IMR-90 (cell line): Measurements from ENCODE around the gene OTUB2. TPM values are rescaled to one million over a fixed set of nuclear protein-coding genes. Genes with fewer than 3 reads are reported as not detected.

Source experiments
- ATAC-seq: fragments of 200-7000 bp; cut with Tn5 transposase; 2 replicates; pipeline ENCODE4 v1.9.1; 2020; ENCODE audit warnings: low read depth, mild to moderate bottlenecking, moderate library complexity
- BruUV-seq: library from RNA; stranded (reverse); fragments of 400-500 nt; replicated peaks from 2 replicates; lab custom pipeline; 2021; lab: Mats Ljungman, UMichigan
- CTCF ChIA-PET: fragments of 300-600 bp; formaldehyde crosslinking; extraction: SDS; loops from one replicate; lab custom pipeline; 2021; ENCODE audit warnings: antibody characterized with exemption; lab: Yijun Ruan, JAX
- POLR2A ChIA-PET: fragments of 300-600 bp; sonication (Branson Sonifier 250); formaldehyde crosslinking; loops from one replicate; lab custom pipeline; 2022; ENCODE audit warnings: antibody characterized with exemption; ENCODE audit not compliant: unreplicated experiment; lab: Charles Lee
- DNase-seq: peaks from one replicate; pipeline ENCODE4 v3.0.0; 2013
- H2AFZ ChIP-seq: replicated peaks from 2 replicates; pipeline ENCODE3; 2013; ENCODE audit warnings: low read length, mild to moderate bottlenecking; ENCODE audit not compliant: poor library complexity
- H2AK5ac ChIP-seq: 2 replicates; pipeline ENCODE4 v1.6.1; 2013; ENCODE audit warnings: low read depth, low read length, inconsistent platforms
- H2AK9ac ChIP-seq: replicated peaks from 2 replicates; pipeline ENCODE3; 2013; ENCODE audit warnings: mild to moderate bottlenecking, low read depth, low read length, moderate library complexity; ENCODE audit not compliant: poor library complexity
- H2BK120ac ChIP-seq: 2 replicates; pipeline ENCODE4 v1.6.1; 2013; ENCODE audit warnings: low read depth, low read length, inconsistent platforms
- H2BK15ac ChIP-seq: 3 replicates; pipeline ENCODE4 v1.6.1; 2013; ENCODE audit warnings: low read depth, low read length, inconsistent platforms
- H2BK20ac ChIP-seq: 2 replicates; pipeline ENCODE4 v1.6.1; 2013; ENCODE audit warnings: low read depth, mild to moderate bottlenecking, inconsistent platforms, low read length, moderate library complexity
- H2BK5ac ChIP-seq: 2 replicates; pipeline ENCODE4 v1.6.1; 2013; ENCODE audit warnings: mild to moderate bottlenecking, low read depth, low read length, inconsistent platforms; ENCODE audit not compliant: poor library complexity, severe bottlenecking
- H3K14ac ChIP-seq: replicated peaks from 2 replicates; pipeline ENCODE4 v1.6.1; 2013; ENCODE audit warnings: low read depth, low read length, inconsistent platforms
- H3K18ac ChIP-seq: 2 replicates; pipeline ENCODE4 v1.6.1; 2013; ENCODE audit warnings: low read depth, low read length, control low read depth
- H3K23ac ChIP-seq: 2 replicates; pipeline ENCODE4 v1.6.1; 2013; ENCODE audit warnings: low read depth, low read length, inconsistent platforms
- H3K27ac ChIP-seq: 2 replicates; pipeline ENCODE4 v1.5.1; 2013; ENCODE audit warnings: mild to moderate bottlenecking, control low read depth, low read length; ENCODE audit not compliant: insufficient read depth
- H3K27me3 ChIP-seq: 2 replicates; pipeline ENCODE4 v1.6.1; 2013; ENCODE audit warnings: low read length; ENCODE audit not compliant: control insufficient read depth, insufficient read depth
- H3K36me3 ChIP-seq: 2 replicates; pipeline ENCODE4 v1.6.1; 2013; ENCODE audit warnings: low read length, mixed read lengths; ENCODE audit not compliant: control insufficient read depth, insufficient read depth
- H3K4ac ChIP-seq: 2 replicates; pipeline ENCODE4 v1.6.1; 2013; ENCODE audit warnings: low read depth, low read length, inconsistent platforms
- H3K4me1 ChIP-seq: 2 replicates; pipeline ENCODE4 v1.6.1; 2013; ENCODE audit warnings: low read length, mixed read lengths; ENCODE audit not compliant: control insufficient read depth, insufficient read depth
- H3K4me2 ChIP-seq: 2 replicates; pipeline ENCODE4 v1.6.1; 2013; ENCODE audit warnings: low read depth, mild to moderate bottlenecking, control low read depth, low read length, moderate library complexity
- H3K4me3 ChIP-seq: 2 replicates; pipeline ENCODE4 v1.5.1; 2013; ENCODE audit warnings: low read depth, mild to moderate bottlenecking, control low read depth, low read length, moderate library complexity; ENCODE audit not compliant: insufficient read depth
- H3K56ac ChIP-seq: 2 replicates; pipeline ENCODE4 v1.6.1; 2013; ENCODE audit warnings: low read length, inconsistent platforms; ENCODE audit not compliant: insufficient read depth; ENCODE audit errors: extremely low read depth
- H3K79me1 ChIP-seq, 2 experiments: 2 replicates each; pipeline ENCODE4 v1.6.1; 2013; ENCODE audit warnings: low read length in 2 of 2, inconsistent platforms in 1 of 2, low read depth in 1 of 2
- H3K9ac ChIP-seq: 2 replicates; pipeline ENCODE4 v1.6.1; 2013; ENCODE audit warnings: low read depth, low read length, control low read depth
- H3K9me1 ChIP-seq: 2 replicates; pipeline ENCODE4 v1.6.1; 2013; ENCODE audit warnings: low read length, inconsistent platforms; ENCODE audit not compliant: insufficient read depth
- H3K9me3 ChIP-seq: 2 replicates; pipeline ENCODE4 v1.6.1; 2013; ENCODE audit warnings: low read length; ENCODE audit not compliant: control insufficient read depth, insufficient read depth
- H4K20me1 ChIP-seq: 2 replicates; pipeline ENCODE4 v1.6.1; 2013; ENCODE audit warnings: low read length, inconsistent platforms; ENCODE audit not compliant: insufficient read depth
- H4K5ac ChIP-seq: 2 replicates; pipeline ENCODE4 v1.6.1; 2013; ENCODE audit warnings: mild to moderate bottlenecking, low read depth, low read length, control low read depth
- H4K8ac ChIP-seq, 2 experiments: 2 replicates each; pipeline ENCODE4 v1.6.1; 2013; ENCODE audit warnings: low read depth in 2 of 2, low read length in 2 of 2, control low read depth in 1 of 2, inconsistent platforms in 1 of 2
- H4K91ac ChIP-seq: 2 replicates; pipeline ENCODE4 v1.6.1; 2013; ENCODE audit warnings: low read depth, low read length, inconsistent platforms; ENCODE audit not compliant: insufficient read depth
- CEBPB ChIP-seq: IDR thresholded peaks from 2 replicates; pipeline ENCODE4 v1.6.1; 2012; ENCODE audit warnings: low read depth, low read length, improper control_type of control experiment
- RAD21 ChIP-seq: IDR thresholded peaks from 2 replicates; pipeline ENCODE4 v1.6.1; 2012; ENCODE audit warnings: low read length, improper control_type of control experiment
- WGBS, 2 experiments: methylation state at CpG; one replicate each; pipeline versions ENCODE4 v1.1.5 to v1.1.7; 2013; ENCODE audit warnings: missing lambda C conversion rate in 2 of 2; ENCODE audit not compliant: insufficient read length in 1 of 2; ENCODE audit errors: extremely low coverage in 2 of 2; 5-methylcytosine and 5-hydroxymethylcytosine counted together
- dilution Hi-C: fragments of 300-500 bp; cut with HindIII; formaldehyde crosslinking; loops from one replicate; pipeline ENCODE4 v1.14.3; 2018; ENCODE audit warnings: low sequenced_read_pairs; ENCODE audit not compliant: unreplicated experiment
- in situ Hi-C: fragments of 300-500 bp; cut with MboI; formaldehyde crosslinking; loops from 3 replicates; pipeline ENCODE4 v1.14.3; 2019; ENCODE audit warnings: low sequenced_read_pairs, inconsistent platforms, mixed read lengths
- intact Hi-C: fragments of 100-400 bp; cut with micrococcal nuclease; formaldehyde crosslinking; loops from 2 replicates; pipeline ENCODE4 v1.10.0; 2022
- polyA plus RNA-seq, 3 experiments: library from polyadenylated mRNA; depleted of rRNA; stranded (reverse); fragments of >200 nt; gene quantifications; 2 replicates each; pipeline ENCODE4 v1.2.3, GENCODE V29; 2012; ENCODE audit warnings: low replicate concordance in 1 of 3
- total RNA-seq: library from RNA; depleted of rRNA; stranded (reverse); fragments of >200 nt; gene quantifications from 2 replicates; pipeline ENCODE4 v1.2.3, GENCODE V29; 2012

Gene OTUB2
- total and polyA plus RNA-seq, 2 of the 4 experiments (the other 2 are of a cell fraction), result 1.1 to 2.5 TPM

DNA sequence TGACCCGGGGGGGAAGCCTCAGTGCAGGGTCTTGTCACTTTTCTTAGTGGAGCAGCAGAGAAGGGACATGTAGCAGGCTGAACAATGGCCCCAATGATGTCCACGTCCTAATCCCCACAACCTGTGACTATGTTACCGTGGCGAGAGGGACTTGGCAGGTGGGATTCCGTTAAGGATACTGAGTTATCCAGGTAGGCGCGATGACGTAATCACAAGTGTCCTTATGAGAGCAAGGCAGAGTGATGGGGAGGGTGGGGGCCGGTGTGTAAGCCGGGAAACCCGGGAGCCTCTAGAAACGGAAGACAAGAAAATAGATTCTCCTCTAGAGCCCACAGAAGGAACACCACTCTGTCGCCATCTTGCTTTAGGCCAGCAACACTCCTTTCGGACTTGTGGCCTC, 4.4 kb downstream of the OTUB2 start:
- intact Hi-C loops, result no loop called here
- BruUV-seq, result no TSS peak
- Histone ChIP-seq H3K4me3 (no peak overlapping the region), H3K27me3 (no peaks in the 10 kb centered on the region), H2AK9ac (no peak overlapping the region), H3K9me1 (0 out of 2 replicates have a peak, but pooled peaks cover 5% of the 10 kb centered on the region), H4K5ac (no peak overlapping the region), H4K8ac (no peak overlapping the region), H2BK15ac (no peak overlapping the region), H2BK5ac (no peak overlapping the region), H2BK20ac (no peak overlapping the region), H3K4ac (no peak overlapping the region), H3K9me3 (no peaks in the 10 kb centered on the region), H2AK5ac (no peak overlapping the region), H2BK120ac (no peak overlapping the region), H3K9ac (no peak overlapping the region), H3K56ac (no peak overlapping the region), H3K36me3 (no peaks in the 10 kb centered on the region), H3K4me1 (no peaks in the 10 kb centered on the region; the same call in 1 of the 2 replicates), H3K27ac (no peak overlapping the region), H3K4me2 (no peak overlapping the region), H2AFZ (no peak overlapping the region), H3K79me1 (0 out of 4 replicates have a peak, but pooled peaks cover 0 to 4% of the 10 kb centered on the region in 2 experiments), H4K20me1 (no peaks in the 10 kb centered on the region), H3K18ac (no peak overlapping the region), H3K14ac (no peak overlapping the region), H3K23ac (no peak overlapping the region), H4K91ac (no peak overlapping the region)
- dilution Hi-C loops, result no loop called here
- DNase-seq (no peak), ATAC-seq (no peak)
- TF ChIP-seq CEBPB (peak; percentile 54; the same call in 1 of the 2 replicates), RAD21 (no peak)
- POLR2A ChIA-PET, result no interaction called here
- 90% methylated on average over 2 of the region's 14 CpGs; no CpG with 5 or more reads in 1 of the 2 experiments for WGBS, 2 experiments
- CTCF ChIA-PET, result no interaction called here
- in situ Hi-C loops, result no loop called here
